ENCODE data around the gene DCTN2.
A peak's percentile ranks its signal among the peaks of the same experiment; 100 is the strongest.
"Not testable (repeated sequence)": the region's sequence is repeated elsewhere in the genome, so short reads cannot be mapped to it uniquely, and the experiment has no call there.

DCTN2 gene

DNA sequence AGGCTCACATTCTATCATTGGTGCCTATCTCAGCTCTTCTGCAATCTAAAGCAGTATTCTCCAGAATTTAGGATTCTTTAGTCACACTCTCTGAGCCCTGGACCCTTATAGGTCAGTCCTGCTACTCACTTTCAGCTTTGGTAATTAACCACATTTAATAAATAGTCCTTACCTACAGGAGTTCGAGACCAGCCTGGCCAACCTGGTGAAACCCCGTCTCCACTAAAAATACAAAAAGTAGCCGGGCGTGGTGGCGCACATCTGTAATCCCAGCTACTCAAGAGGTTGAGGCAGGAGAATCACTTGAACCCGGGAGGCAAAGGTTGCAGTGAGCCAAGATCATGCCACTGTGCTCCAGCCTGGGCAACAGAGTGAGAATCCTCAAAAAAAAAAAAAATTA, 33.3 kb downstream of the DCTN2 start:
- DNase-seq, result not testable (repeated sequence)

- no peak for DNase-seq
Measured at GRCh38 chr12:57513266-57513665, 33.7 kb downstream of the DCTN2 start.

- DNase-seq, result no peak
Measured at GRCh38 chr12:57512665-57513064, 34.3 kb downstream of the DCTN2 start.

DNA sequence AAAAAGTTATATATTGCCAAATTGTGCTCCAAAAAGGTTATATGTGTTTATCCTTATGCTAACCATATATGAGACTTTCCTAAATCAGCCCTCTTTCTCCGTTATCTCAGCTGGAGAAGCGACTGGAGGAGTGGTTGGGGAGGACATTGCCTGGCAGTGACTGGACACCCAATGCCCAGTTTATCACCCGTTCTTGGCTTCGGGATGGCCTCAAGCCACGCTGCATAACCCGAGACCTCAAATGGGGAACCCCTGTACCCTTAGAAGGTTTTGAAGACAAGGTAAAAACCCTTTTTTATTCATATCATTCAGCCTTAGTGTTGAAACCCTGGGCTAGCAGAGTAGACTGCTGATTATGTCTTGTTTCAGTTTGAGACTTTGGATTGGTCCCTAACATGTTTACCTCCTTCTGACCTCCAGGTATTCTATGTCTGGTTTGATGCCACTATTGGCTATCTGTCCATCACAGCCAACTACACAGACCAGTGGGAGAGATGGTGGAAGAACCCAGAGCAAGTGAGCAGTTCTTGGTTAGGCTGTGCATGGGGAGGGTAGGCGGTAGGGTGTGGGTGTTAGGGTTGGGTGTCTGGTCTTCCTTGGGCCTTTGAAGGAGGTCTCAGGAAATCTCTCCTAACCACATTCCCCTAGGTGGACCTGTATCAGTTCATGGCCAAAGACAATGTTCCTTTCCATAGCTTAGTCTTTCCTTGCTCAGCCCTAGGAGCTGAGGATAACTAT, 35.2 kb downstream of the DCTN2 start:
- no peak for DNase-seq

GRCh38 chr12:57511161-57511560, 35.8 kb downstream of the DCTN2 start:
- no peak for DNase-seq

DNA sequence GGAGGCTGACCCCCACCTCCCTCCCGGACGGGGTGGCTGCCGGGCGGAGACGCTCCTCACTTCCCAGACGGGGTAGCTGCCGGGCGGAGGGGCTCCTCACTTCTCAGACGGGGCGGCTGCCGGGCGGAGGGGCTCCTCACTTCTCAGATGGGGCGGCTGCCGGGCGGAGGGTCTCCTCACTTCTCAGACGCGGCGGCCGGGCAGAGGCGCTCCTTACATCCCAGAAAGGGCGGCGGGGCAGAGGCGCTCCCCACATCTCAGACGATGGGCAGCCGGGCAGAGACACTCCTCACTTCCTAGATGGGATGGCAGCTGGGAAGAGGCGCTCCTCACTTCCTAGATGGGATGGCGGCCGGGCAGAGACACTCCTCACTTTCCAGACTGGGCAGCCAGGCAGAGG, 39.2 kb downstream of the DCTN2 start:
- not testable (repeated sequence) for DNase-seq

DNA sequence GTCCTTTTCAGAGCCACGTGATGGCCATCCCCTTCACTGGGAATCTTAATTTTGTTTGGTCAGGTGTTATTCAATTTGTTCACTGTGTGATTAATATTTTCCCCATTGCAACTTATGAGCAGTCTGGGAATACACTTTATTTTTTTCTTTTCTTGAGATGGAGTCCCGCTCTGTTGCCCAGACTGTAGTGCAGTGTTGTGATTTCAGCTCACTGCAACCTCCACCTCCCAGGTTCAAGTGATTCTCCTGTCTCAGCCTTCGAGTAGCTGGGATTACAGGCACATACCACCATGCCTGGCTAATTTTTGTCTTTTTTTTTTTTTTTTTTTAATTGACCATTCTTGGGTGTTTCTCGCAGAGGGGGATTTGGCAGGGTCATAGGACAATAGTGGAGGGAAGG, 40.5 kb downstream of the DCTN2 start:
- not testable (repeated sequence) for DNase-seq

- not testable (repeated sequence) for DNase-seq
Measured at GRCh38 chr12:57502311-57502969, 44.6 kb downstream of the DCTN2 start.

DNA sequence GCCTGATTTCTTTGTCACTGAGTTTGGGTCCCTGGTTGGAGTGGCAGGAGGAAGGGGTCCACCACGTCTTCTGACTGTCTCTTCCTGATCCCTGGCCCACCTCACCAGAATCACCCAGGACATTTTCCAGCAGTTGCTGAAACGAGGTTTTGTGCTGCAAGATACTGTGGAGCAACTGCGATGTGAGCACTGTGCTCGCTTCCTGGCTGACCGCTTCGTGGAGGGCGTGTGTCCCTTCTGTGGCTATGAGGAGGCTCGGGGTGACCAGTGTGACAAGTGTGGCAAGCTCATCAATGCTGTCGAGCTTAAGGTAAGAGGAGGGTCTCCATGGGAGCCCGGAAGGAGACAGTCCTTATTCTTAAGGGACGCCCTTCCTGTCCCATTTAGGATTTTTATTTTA, 46.8 kb downstream of the DCTN2 start:
- DNase-seq, result no peak

- no peak for DNase-seq
Measured at GRCh38 chr12:57498571-57498970, 48.4 kb downstream of the DCTN2 start.

GRCh38 chr12:57498132-57498502, 48.9 kb downstream of the DCTN2 start:
- no peak for DNase-seq

DNA sequence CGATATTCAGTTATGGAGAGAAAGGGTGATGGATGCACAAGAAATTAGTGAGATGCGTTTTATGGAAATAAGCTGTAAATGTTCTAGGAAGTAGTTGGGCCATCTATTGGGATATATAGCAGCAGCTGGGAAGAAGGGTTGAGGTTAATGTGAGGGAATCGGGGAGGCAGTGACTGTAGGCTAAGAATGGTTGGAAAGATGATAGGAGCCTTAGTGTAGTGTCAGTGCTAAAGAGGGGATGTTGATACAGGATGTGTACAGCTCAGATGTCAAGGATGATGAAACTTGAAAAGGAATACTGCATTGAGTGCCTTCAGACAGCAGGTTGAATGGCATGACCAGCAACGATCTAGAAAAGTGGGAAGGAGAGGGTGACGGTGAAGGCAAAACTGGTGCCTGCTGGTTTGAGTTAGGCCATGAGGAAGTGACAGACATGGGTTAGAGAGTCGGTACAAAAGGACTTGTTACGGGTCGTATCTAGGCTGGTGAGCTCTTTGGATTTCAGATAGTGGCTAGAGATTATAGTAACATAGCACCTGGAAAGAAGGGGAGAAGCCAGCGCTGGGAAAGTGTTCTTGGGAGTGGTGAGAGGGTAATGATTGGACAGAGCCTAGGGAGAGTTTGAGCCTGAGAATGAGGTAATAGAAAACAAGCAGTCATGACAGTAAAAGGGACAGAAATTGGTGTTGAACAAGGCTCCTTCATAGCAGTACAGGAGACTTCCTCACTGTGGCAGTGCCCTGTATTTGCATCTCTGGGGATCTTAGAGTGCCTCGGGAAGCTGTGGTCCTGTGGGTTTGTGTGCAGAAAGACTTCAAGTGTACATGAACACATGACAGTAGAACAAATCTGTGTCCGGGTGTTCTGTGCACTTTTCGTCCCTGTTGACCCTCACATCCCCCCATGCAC, 49.5 kb downstream of the DCTN2 start:
- no peak for DNase-seq

DNA sequence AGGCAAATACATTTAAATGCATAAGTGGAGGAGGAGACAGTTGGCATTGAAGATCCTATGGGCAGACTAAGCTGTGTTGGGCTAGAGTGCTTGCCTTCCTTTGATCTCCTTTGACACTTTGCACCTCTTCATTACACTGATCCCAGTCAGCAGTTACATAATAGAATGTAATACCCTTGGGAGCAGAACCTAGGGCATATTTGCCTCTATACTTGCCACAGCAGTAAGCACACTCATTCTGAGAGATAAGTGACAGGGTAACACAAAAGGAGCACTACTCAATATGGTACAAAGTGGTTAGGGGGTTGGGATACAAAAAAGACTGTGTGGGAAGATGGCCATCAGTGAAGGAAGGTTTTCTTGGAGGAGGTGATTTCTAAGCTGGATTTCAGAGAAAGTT, 50.2 kb downstream of the DCTN2 start:
- no peak for DNase-seq

DNA sequence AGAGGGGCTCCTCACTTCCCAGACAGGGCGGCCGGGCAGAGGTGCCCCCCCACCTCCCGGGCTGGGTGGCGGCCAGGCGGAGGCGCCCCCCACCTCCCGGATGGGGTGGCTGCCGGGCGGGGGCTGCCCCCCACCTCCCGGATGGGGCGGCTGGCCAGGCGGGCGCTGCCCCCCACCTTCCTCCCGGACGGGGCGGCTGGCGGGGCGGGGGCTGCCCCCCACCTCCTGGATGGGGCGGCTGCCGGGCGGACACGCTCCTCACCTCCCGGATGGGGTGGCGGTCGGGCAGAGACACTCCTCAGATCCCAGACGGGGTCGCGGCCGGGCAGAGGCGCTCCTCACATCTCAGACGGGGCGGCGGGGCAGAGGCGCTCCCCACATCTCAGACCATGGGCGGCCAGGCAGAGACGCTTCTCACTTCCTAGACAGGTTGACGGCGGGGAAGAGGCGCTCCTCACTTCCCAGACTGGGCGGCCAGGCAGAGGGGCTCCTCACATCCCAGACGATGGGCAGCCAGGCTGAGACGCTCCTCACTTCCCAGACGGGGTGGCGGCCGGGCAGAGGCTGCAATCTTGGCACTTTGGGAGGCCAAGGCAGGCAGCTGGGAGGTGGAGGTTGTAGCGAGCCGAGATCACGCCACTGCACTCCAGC, 51.8 kb downstream of the DCTN2 start:
- not testable (repeated sequence) for DNase-seq

- no peak for DNase-seq
Measured at GRCh38 chr12:57491393-57492280, 55.4 kb downstream of the DCTN2 start.

- no peak for DNase-seq
Measured at GRCh38 chr12:57490126-57490525, 56.9 kb downstream of the DCTN2 start.

DNA sequence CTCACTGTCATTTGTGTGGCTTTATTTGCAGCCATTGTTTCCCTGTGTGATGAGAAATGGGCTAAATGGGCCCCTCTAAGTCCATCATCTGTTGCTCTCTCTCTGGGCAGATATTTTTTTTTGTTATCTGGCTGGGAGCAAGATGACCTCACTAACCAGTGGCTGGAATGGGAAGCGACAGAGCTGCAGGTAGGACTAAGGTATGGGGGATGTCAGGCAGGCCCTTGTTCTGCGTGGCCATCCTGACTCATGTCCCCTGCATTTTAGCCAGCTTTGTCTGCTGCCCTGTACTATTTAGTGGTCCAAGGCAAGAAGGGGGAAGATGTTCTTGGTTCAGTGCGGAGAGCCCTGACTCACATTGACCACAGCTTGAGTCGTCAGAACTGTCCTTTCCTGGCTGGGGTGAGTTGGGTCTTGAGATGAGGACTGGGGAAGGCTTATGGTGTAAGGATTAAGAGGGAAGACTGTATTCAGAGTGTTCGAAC, 57.8 kb downstream of the DCTN2 start:
- DNase-seq, result no peak

- no peak for DNase-seq
Measured at GRCh38 chr12:57488402-57489156, 58.4 kb downstream of the DCTN2 start.

GRCh38 chr12:57487597-57488401, 59.2 kb downstream of the DCTN2 start, which contains the start of gene MARS1:
MARS1 (plus strand) TSS chr12:57488068; CDS start chr12:57488091, 23 bp downstream.
- DNase-seq, result peak; percentile 97

- no peak for DNase-seq
Measured at GRCh38 chr12:57487055-57487596, 59.9 kb downstream of the DCTN2 start.

All from CD4-positive, alpha-beta T cell treated with Interleukin-4 for 4 hours (primary cell).